GM19468 (cell line): ENCODE data around the gene ZNF488.

Experiments
- ATAC-seq: cut with Tn5 transposase; IDR thresholded peaks from one replicate; pipeline ENCODE4 v1.9.1; 2021; ENCODE audit warnings: mild to moderate bottlenecking, moderate library complexity, moderate number of reproducible peaks; ENCODE audit not compliant: unreplicated experiment; ENCODE audit errors: extremely low read depth

Gene ZNF488

GRCh38 chr10:47410271-47410670 is 26.2 kb upstream of the ZNF488 start:
- ATAC-seq: no peak

- no peak for ATAC-seq
These were observed 25.8 kb upstream of the ZNF488 start for GRCh38 chr10:47409866-47410256.

- no peak for ATAC-seq
These were observed 25.2 kb upstream of the ZNF488 start for GRCh38 chr10:47409171-47409865.

- ATAC-seq: no peak
These were observed 24.5 kb upstream of the ZNF488 start for GRCh38 chr10:47408606-47409005.

- no peak for ATAC-seq
These were observed 23.0 kb upstream of the ZNF488 start for GRCh38 chr10:47406870-47407691.

GRCh38 chr10:47406548-47406869 is 22.4 kb upstream of the ZNF488 start:
- ATAC-seq: no peak

- ATAC-seq: no peak
These were observed 21.9 kb upstream of the ZNF488 start for GRCh38 chr10:47405857-47406547.

- ATAC-seq: no peak
These were observed 20.8 kb upstream of the ZNF488 start for GRCh38 chr10:47404937-47405336.

GRCh38 chr10:47404446-47404845 is 20.4 kb upstream of the ZNF488 start:
- ATAC-seq: no peak

GRCh38 chr10:47403446-47404318 is 19.6 kb upstream of the ZNF488 start:
- ATAC-seq: no peak

- no peak for ATAC-seq
These were observed 18.7 kb upstream of the ZNF488 start for GRCh38 chr10:47402641-47403301.

GRCh38 chr10:47401874-47402640 is 18.0 kb upstream of the ZNF488 start:
- ATAC-seq: no peak

- no peak for ATAC-seq
These were observed 17.1 kb upstream of the ZNF488 start for GRCh38 chr10:47401210-47401609.

GRCh38 chr10:47400786-47401185 is 16.7 kb upstream of the ZNF488 start:
- ATAC-seq: no peak

GRCh38 chr10:47400251-47400650 is 16.2 kb upstream of the ZNF488 start:
- ATAC-seq: no peak

- no peak for ATAC-seq
These were observed 13.2 kb upstream of the ZNF488 start for GRCh38 chr10:47397256-47397655.

GRCh38 chr10:47396311-47396717 is 12.2 kb upstream of the ZNF488 start:
- no peak for ATAC-seq

GRCh38 chr10:47389619-47390018 is 5.5 kb upstream of the ZNF488 start:
- no peak for ATAC-seq

GRCh38 chr10:47388879-47389278 is 4.8 kb upstream of the ZNF488 start:
- ATAC-seq: no peak
